GM12801 (cell line): ENCODE measurements around the gene GPD1.

Source experiments
- TF ChIP-seq, protein P1 (sequence below): IDR thresholded peaks from one replicate; pipeline ENCODE4 v1.5.1; 2011; ENCODE audit warnings: control low read depth; ENCODE audit not compliant: insufficient read length; ENCODE audit errors: extremely low read depth

GPD1 gene

DNA sequence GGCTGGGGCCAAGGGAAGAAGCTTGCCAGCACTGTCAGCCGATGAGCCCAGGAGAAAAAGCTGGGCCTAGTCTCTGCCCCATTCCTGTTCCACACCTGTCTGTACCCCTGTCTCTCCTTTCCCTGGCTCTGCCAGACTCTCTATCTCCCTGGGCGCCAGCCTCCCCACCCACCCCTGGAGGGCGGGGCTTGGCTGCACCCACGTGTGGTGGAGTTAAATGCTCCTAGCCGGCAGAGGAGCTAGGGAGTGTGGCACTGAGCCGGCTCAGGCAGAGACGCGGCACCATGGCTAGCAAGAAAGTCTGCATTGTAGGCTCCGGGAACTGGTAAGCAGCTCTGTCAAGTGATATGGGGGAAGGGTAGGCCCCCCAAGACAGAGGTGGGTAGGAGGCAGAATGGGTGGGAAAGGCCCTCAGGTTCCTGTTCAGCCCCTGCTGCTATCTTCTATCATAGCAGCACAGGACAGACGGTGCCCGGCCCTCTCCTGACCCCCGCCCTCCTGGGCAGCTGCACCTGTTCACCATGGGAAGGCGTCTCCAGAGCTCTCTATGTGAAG is at the start of gene GPD1:
GPD1 (plus strand) TSS at position 242 of the 555 bp plus-strand sequence; CDS start at position 285, 43 bp downstream.
- TF ChIP-seq, protein P1, sequence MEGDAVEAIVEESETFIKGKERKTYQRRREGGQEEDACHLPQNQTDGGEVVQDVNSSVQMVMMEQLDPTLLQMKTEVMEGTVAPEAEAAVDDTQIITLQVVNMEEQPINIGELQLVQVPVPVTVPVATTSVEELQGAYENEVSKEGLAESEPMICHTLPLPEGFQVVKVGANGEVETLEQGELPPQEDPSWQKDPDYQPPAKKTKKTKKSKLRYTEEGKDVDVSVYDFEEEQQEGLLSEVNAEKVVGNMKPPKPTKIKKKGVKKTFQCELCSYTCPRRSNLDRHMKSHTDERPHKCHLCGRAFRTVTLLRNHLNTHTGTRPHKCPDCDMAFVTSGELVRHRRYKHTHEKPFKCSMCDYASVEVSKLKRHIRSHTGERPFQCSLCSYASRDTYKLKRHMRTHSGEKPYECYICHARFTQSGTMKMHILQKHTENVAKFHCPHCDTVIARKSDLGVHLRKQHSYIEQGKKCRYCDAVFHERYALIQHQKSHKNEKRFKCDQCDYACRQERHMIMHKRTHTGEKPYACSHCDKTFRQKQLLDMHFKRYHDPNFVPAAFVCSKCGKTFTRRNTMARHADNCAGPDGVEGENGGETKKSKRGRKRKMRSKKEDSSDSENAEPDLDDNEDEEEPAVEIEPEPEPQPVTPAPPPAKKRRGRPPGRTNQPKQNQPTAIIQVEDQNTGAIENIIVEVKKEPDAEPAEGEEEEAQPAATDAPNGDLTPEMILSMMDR: no peak

DNA sequence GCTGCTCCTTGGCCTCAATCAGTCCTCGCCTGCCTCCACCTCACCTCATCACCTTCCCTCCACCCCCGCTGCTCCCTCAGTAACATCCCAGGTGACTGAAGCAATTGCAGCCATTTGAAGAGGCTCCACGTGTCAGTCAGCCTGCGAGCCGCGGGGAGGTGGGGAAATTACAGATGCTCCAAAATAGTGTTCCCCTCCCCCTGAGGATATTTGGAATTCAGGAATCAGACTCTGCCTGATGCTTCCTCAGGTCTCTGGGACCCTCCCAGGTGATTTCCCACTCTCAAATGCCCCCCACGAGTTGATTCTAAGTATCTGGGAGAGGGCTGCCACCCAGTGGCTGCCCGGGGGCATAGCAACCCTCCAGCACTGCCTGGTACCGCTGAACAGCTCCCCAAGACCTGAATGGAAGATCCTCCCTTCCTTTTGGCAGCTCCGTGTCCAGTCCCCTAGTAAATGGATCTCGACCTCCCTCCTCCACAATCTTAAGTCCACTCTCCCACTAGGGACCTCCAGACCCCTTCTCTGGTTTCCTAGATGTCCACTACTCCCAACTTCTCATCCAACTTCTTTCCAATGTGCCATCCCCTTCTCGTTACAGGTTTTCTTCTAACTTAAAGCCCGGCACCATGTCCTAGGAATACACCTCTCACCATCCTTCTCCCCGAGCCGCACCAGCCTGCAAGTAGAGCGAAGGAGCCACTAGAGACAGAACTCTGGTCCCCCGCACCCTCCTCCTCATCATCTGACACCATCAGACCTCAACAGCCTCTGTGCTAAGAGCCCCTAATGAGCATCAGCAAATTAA is 47.8 kb upstream of the GPD1 start:
- TF ChIP-seq, protein P1: peak; percentile 3

DNA sequence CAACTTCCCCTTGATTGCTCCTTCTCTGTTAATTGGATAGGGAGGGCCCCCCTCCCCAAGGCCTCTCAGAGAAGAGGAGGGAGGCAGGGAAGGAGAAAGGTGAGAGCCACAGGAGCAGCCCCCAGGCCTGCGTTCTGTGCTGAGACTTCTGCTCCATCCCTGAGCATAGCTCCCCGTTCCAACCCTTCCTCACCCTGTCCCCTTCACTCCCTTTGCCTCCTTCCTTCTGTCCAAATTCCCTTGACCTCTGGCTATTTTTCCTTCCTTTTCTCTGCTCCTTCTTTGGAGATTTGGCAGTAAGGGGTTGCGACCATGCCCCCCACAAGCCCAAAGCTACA is 47.2 kb upstream of the GPD1 start:
- TF ChIP-seq, protein P1: no peak

DNA sequence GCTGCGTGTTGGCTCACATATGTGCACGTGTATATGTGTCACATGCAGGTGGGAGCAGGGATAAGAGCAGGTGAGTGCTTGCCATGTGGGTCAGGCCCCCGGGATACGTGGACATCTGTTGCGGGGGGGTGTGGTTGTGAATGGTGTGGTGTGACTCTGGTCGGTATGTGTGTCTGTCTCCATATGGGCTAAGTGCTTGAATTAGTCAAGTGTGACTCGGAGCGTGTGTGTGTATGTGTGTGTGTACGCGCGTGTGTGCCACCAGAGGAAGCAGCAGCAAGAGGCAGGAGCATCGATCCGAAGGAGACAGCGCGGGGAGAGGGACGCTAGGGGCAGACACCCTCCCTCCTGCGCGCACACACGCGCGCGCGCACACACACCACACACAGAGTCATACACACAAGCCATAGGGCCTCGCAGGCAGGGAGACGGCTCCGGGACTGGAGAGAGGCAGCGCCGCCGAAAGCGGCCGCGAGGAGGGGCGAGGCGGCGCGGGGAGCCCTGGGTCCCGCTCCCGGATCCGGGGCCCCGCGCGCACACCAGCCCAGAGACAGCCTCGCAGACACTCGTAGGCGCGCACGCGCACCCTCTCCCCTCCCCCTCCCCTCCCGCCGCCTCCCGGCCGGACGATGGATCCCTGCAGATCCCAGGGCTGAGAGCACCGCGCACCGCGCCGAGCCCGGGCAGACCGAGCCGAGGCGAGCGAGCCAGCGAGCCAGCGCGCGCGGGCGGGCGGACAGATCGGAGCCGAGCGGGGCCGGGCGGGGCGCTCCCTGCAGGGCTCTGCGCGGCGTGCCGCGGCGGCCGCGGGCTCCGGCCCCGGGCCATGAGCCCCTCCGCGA is 46.6 kb upstream of the GPD1 start, which contains the start of gene ASIC1:
ASIC1 (plus strand) TSS at position 597 of the 842 bp plus-strand sequence. CDS start 1,171 bp downstream, outside the sequence.
- TF ChIP-seq, protein P1: no peak

DNA sequence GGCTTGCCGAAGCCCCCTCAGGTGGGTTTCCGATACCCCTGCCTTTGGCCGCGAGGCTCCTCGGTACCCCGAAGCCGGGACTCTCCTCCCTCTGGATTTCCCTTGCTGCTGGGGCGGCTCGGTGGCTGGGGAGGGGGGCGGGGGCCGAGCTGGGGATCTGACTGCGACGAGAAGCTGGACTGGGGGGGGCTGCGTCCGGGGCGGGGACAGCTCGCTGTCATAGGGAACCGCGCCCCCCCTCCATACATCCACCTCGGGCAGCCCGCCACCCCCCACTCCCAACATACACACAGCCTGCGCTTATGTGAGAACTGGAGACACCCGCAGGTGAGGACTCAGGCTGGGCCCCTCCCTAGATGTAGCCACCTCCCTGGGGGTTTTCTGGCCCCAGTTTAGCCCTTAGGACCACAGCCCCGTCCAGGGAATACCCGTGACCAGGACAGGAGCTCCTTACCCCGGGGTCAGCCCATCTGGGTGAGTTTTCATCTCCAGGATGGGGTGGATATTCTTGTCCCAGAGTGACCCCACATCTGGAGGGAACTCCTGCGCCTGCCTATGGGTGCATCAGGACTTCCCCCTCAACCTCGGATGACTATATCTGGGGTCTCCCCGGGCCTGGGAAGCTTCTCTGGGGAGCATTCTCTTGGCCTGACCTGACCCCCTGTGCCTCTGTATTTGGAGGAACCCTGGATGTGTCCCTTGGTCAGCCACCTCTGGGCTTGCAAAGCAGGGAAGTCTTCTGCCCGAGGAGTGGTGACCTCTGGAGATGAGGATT is 45.7 kb upstream of the GPD1 start:
- TF ChIP-seq, protein P1: no peak

DNA sequence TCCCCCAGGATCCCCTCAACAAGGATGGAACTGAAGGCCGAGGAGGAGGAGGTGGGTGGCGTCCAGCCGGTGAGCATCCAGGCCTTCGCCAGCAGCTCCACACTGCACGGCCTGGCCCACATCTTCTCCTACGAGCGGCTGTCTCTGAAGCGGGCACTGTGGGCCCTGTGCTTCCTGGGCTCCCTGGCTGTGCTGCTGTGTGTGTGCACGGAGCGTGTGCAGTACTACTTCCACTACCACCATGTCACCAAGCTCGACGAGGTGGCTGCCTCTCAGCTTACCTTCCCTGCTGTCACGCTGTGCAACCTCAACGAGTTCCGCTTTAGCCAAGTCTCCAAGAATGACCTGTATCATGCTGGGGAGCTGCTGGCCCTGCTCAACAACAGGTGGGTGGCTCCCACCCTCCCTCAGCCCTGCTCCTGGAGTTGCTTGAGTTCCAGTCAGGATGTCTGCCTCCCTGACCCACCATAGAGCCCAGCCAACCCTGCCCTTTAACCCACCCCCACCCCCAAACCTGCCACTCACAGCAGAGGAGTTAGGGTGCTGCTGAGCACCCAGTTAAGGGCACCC is 45.0 kb upstream of the GPD1 start:
- TF ChIP-seq, protein P1: no peak
